Heart right ventricle (tissue), 16 donors: ENCODE measurements around the gene STEAP2. TPM values are rescaled to one million over a fixed set of nuclear protein-coding genes. Genes with fewer than 3 reads are reported as not detected.

Experiments
- ATAC-seq, 8 donors: fragments of 200-7000 bp; cut with Tn5 transposase; one replicate each; pipeline ENCODE4 v1.9.1; 2020; ENCODE audit warnings: mild to moderate bottlenecking in 8 of 8, moderate library complexity in 8 of 8, moderate number of reproducible peaks in 1 of 8
- DNase-seq, 2 donors: peaks; one replicate each; pipeline ENCODE4 v3.0.0-alpha.2; 2020
- H3K27ac ChIP-seq, 10 donors: fragments of 200-600 bp; sonication (generic) in 2 of 10; one replicate each; pipeline versions ENCODE4 v1.5.0 to v1.8.0; 2020 to 2022; ENCODE audit warnings: mild to moderate bottlenecking in 3 of 10
- H3K27me3 ChIP-seq, 7 donors: fragments of 200-600 bp; one replicate each; pipeline ENCODE4 v1.8.0; 2021 to 2022; ENCODE audit warnings: mild to moderate bottlenecking in 2 of 7
- H3K36me3 ChIP-seq, 9 donors: fragments of 200-600 bp; sonication (generic) in 1 of 9; one replicate each; pipeline versions ENCODE4 v1.5.0 to v1.8.0; 2020 to 2022; ENCODE audit warnings: mild to moderate bottlenecking in 2 of 9
- H3K4me1 ChIP-seq, 9 donors: fragments of 200-600 bp; sonication (generic) in 1 of 9; one replicate each; pipeline versions ENCODE4 v1.5.0 to v1.8.0; 2020 to 2022; ENCODE audit warnings: mild to moderate bottlenecking in 4 of 9
- H3K4me3 ChIP-seq, 10 donors: fragments of 200-600 bp; sonication (generic) in 2 of 10; one replicate each; pipeline versions ENCODE4 v1.5.0 to v1.8.0; 2020 to 2022; ENCODE audit warnings: mild to moderate bottlenecking in 7 of 10, moderate library complexity in 2 of 10
- H3K9me3 ChIP-seq, 11 donors: fragments of 200-600 bp in 10 of 11; sonication (generic) in 2 of 11; one replicate each; pipeline versions ENCODE4 v1.5.0 to v1.8.0; 2013 to 2022; ENCODE audit warnings: mild to moderate bottlenecking in 2 of 11, control low read depth in 1 of 11, moderate library complexity in 1 of 11
- CTCF ChIP-seq, 9 donors: fragments of 200-600 bp; sonication (generic) in 2 of 9; IDR thresholded peaks; one replicate each; pipeline versions ENCODE4 v1.5.0 to v1.8.0; 2021 to 2022; ENCODE audit warnings: antibody characterized with exemption in 9 of 9, mild to moderate bottlenecking in 5 of 9, moderate library complexity in 1 of 9
- WGBS, 2 donors: extraction: QIAGEN DNeasy Blood & Tissue Kit; methylation state at CpG; one replicate each; pipeline ENCODE4 v1.1.7; 2013; ENCODE audit warnings: inconsistent platforms in 1 of 2; 5-methylcytosine and 5-hydroxymethylcytosine counted together
- intact Hi-C, 10 donors: fragments of 100-400 bp; cut with DNase I; formaldehyde crosslinking; loops; one replicate each; pipeline versions ENCODE4 v1.11.1 to v1.14.2; 2022
- polyA plus RNA-seq, 2 donors: library from polyadenylated mRNA; stranded (reverse); fragments of 200-250 nt; gene quantifications; one replicate each; pipeline ENCODE4 v1.2.3, GENCODE V29; 2013
- total RNA-seq, 10 donors: library from RNA; stranded (reverse); fragmentation: NEBNext Ultra II Directional in 3 of 10; extraction: Animal tissue kit (Norgen Biotek cat#: 25700) in 3 of 10; gene quantifications; one replicate each; pipeline versions ENCODE4 v1.2.1 to v1.2.4, GENCODE V29; 2021 to 2023
- donor health status: Arrhythmogenic right ventricular cardiomyopathy.
- donor health status: ischemic (EF 13 %, LVEDD 7.1; RV severe dilation, severe dysfunction).
- donor health status: healthy with polysubstance abuse.
- donor health status: DM: no; HTN: yes; CAD: no.
- donor health status: DM: no; HTN: no; CAD: no.
- donor health status: ischemic (EF 25% LVEDD 6.9; RV normal size, moderate dysfunction).
- donor health status: ischemic (EF 25% LVEDD 5.7; RV mildly dilated, moderate dysfunction).
- donor health status: healthy.
- donor health status: DM: yes; HTN: yes; CAD: no.
- donor health status: Ischemic cardiomyopathy.
- donor health status: ischemic (EF 35%, LVEDD 5.7; RV mildly dilated, moderate dysfunction).
- donor health status: nonischemic (EF 11% LVEDD 7.7; RV severe dilation, severe dysfunction).
- donor health status: DM: yes; HTN: yes; CAD: no.
- donor health status: PGD.
- donor health status: ischemic (EF 29% LVEDD 5.4; RV normal size, mild dysfunction).
- donor health status: nonischemic (EF 23%, LVEDD 6.1; RV moderate dilation, normal function).

STEAP2 gene
- total and polyA plus RNA-seq, 12 donors = 1.4 to 12.8 (median 6.6) TPM

DNA sequence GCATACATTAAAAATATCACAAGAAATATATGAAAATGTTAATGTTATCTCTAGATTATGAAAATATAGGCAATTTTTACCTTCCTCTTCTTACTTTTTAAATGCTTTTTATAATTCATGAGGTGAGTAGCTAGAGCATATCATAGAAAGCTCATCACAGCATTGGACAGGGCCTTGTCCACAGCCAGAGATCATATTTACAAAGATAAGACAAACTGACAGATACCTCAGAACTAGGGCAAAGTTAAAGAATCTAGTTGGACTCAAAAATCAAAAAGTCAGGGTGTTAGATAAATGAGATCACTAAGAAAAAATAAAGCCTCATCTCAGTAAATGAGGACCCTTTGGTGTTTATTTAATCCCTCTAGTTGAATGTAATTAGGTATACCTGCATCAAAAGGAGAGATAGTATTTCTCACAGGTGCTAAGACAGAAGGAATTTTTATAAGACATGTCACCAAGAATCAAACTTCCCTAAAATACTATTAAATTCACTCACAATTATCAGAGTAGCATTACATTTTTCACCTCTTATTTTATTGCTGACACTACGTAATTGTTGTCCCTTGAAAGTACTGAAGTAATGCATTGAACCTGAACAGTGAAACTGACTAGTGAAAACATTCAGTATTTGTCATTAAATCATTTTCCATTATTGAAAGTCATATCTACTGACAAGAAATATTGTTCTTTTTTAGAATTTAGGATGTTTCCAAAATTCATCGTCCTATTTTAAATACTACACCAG, 59.1 kb downstream of the STEAP2 start:
- no peak for TF ChIP-seq CTCF (IDR thresholded peaks at IDR 0.05)
- Histone ChIP-seq H3K27ac (peak overlapping the region in 1 of 10 donors; percentile 0), H3K36me3 (no peaks in the 10 kb centered on the region), H3K27me3 (no peaks in the 10 kb centered on the region), H3K4me3 (no peak overlapping the region), H3K4me1 (peaks cover 0 to 23% (median 0%) of the 10 kb centered on the region in 9 donors), H3K9me3 (no peaks in the 10 kb centered on the region)
- no peak for ATAC-seq
- no peak for DNase-seq
- intact Hi-C loops = loop anchor here in 1 of 10 donors (10.0 kb wide), 1 partner anchor 154 kb away; no protein-coding TSS in a partner anchor
- WGBS, 2 donors = 94 to 96% methylated on average over 2 of the region's 2 CpGs

GRCh38 chr7:90271753-90272152, 60.2 kb downstream of the STEAP2 start:
- no peak for TF ChIP-seq CTCF (IDR thresholded peaks at IDR 0.05)
- Histone ChIP-seq H3K36me3 (no peaks in the 10 kb centered on the region), H3K27ac (peak overlapping the region in 1 of 10 donors; percentile 22), H3K4me1 (peaks cover 0 to 11% (median 0%) of the 10 kb centered on the region in 9 donors), H3K27me3 (no peaks in the 10 kb centered on the region), H3K9me3 (no peaks in the 10 kb centered on the region), H3K4me3 (no peak overlapping the region)
- ATAC-seq (no peak), DNase-seq (no peak)
- intact Hi-C loops = loop anchor here in 1 of 10 donors (10.0 kb wide), 1 partner anchor 153 kb away; no protein-coding TSS in a partner anchor
- 75 to 81% methylated on average over 2 of the region's 2 CpGs for WGBS, 2 donors

- H3K4me1 ChIP-seq = peaks cover 0 to 6% (median 0%) of the 10 kb centered on the region in 9 donors
- H3K36me3 ChIP-seq = no peaks in the 10 kb centered on the region
- DNase-seq (no peak), ATAC-seq (no peak)
- peak overlapping the region in 1 of 10 donors; percentile 22 for H3K27ac ChIP-seq
- no peak for TF ChIP-seq CTCF (IDR thresholded peaks at IDR 0.05)
- no peaks in the 10 kb centered on the region for H3K9me3 ChIP-seq
- no peaks in the 10 kb centered on the region for H3K27me3 ChIP-seq
- 93 to 94% methylated on average over 2 of the region's 2 CpGs for whole genome bisulfite sequencing, 2 donors
- intact Hi-C loops = loop anchor here in 1 of 10 donors (10.0 kb wide), 1 partner anchor 153 kb away; no protein-coding TSS in a partner anchor
- no peak overlapping the region for H3K4me3 ChIP-seq
Observed at GRCh38 chr7:90272242-90272641, 60.7 kb downstream of the STEAP2 start.

GRCh38 chr7:90274161-90274560, 62.6 kb downstream of the STEAP2 start:
- Histone ChIP-seq H3K4me1 (no peaks in the 10 kb centered on the region), H3K27ac (no peak overlapping the region), H3K36me3 (no peaks in the 10 kb centered on the region), H3K9me3 (no peaks in the 10 kb centered on the region), H3K27me3 (no peaks in the 10 kb centered on the region), H3K4me3 (no peak overlapping the region)
- TF ChIP-seq CTCF (IDR thresholded peaks at IDR 0.05) = no peak
- no peak for ATAC-seq
- no peak for DNase-seq
- intact Hi-C loops = loop anchor here in 1 of 10 donors (10.0 kb wide), 1 partner anchor 151 kb away; no protein-coding TSS in a partner anchor
